ENCODE measurements around the gene BCL2L14.

The BCL2L14 gene

GRCh38 chr12:12047682-12048081 lies 23.1 kb upstream of the BCL2L14 start:
- Histone ChIP-seq H3K4me3 (no peak overlapping the region), H3K36me3 (ENCODE audit: insufficient read depth, low read length) (no peaks in the 10 kb centered on the region), H3K27ac (no peak overlapping the region), H3K9ac (ENCODE audit: insufficient read length) (no peak overlapping the region), H3K9me3 (ENCODE audit: low read depth, low read length) (no peaks in the 10 kb centered on the region)
- no peak for TF ChIP-seq EZH2 (IDR thresholded peaks at IDR 0.05)
- no peak for TF ChIP-seq FOXP2 (optimal IDR thresholded peaks at IDR 0.05; ENCODE audit: control extremely low read depth, extremely low read length, insufficient read depth)
- DNase-seq (ENCODE audit: low read depth, low spot score): no peak

DNA sequence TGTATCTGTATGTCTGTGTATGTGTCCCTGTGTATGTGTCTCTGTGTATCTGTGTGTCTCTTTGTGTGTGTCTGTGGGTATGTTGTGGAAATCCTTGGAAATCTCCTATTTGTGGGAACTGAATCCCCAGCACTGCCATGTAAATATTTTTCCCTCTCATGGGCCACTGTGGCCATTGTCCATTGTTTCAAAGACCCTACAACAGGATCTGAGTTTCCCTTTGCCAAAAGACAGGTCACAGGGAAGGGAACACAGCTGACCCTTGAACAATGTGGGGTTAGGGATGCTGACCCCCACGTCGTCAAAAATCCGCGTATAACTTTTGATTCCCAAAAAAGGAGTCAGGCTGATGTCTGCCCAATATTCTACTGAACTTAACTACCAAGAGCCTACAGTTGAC lies 22.5 kb upstream of the BCL2L14 start:
- no peak for DNase-seq (ENCODE audit: low read depth, low spot score)
- H3K9ac ChIP-seq (ENCODE audit: insufficient read length): no peak overlapping the region
- H3K9me3 ChIP-seq (ENCODE audit: low read depth, low read length): no peaks in the 10 kb centered on the region
- TF ChIP-seq EZH2 (IDR thresholded peaks at IDR 0.05) (no peak), POLR2AphosphoS5 (IDR thresholded peaks at IDR 0.05; ENCODE audit: borderline replicate concordance, low read depth, low read length) (no peak), FOXP2 (optimal IDR thresholded peaks at IDR 0.05; ENCODE audit: control extremely low read depth, extremely low read length, insufficient read depth) (no peak)
- no peak overlapping the region for H3K27ac ChIP-seq
- H3K36me3 ChIP-seq (ENCODE audit: insufficient read depth, low read length): no peaks in the 10 kb centered on the region
- no peak overlapping the region for H3K4me3 ChIP-seq

DNA sequence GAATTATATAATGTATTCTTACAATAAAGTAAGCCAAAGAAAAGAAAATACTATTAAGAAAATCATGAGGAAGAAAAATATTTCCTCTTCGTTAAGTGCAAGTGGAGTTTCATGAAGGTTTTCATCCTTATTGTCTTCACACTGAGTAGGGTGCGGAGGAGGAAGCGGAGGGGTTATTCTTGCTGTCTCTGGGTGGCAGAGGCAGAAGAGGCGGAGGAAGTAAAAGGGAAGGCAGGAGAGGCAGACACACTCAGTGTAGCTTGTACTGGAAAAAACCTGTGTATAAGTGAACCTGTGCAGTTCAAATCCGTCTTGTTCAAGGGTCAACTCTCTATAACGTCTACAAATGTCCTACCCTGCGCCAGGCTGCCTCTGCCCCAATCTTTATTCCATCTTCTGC lies 22.0 kb upstream of the BCL2L14 start:
- H3K4me3 ChIP-seq: no peak overlapping the region
- no peak overlapping the region for H3K27ac ChIP-seq
- H3K36me3 ChIP-seq (ENCODE audit: insufficient read depth, low read length): no peaks in the 10 kb centered on the region
- H3K9me3 ChIP-seq (ENCODE audit: low read depth, low read length): no peaks in the 10 kb centered on the region
- DNase-seq (ENCODE audit: low read depth, low spot score): no peak
- H3K9ac ChIP-seq (ENCODE audit: insufficient read length): no peak overlapping the region
- no peak for TF ChIP-seq FOXP2 (optimal IDR thresholded peaks at IDR 0.05; ENCODE audit: control extremely low read depth, extremely low read length, insufficient read depth)
- TF ChIP-seq POLR2AphosphoS5 (IDR thresholded peaks at IDR 0.05; ENCODE audit: borderline replicate concordance, low read depth, low read length): no peak
- TF ChIP-seq EZH2 (IDR thresholded peaks at IDR 0.05): no peak

- Histone ChIP-seq H3K9ac (ENCODE audit: insufficient read length) (no peak overlapping the region), H3K27ac (no peak overlapping the region), H3K4me3 (no peak overlapping the region), H3K36me3 (ENCODE audit: insufficient read depth, low read length) (no peaks in the 10 kb centered on the region), H3K9me3 (ENCODE audit: low read depth, low read length) (no peaks in the 10 kb centered on the region)
- DNase-seq (ENCODE audit: low read depth, low spot score): no peak
- no peak for TF ChIP-seq EZH2 (IDR thresholded peaks at IDR 0.05)
- no peak for TF ChIP-seq POLR2AphosphoS5 (IDR thresholded peaks at IDR 0.05; ENCODE audit: borderline replicate concordance, low read depth, low read length)
- TF ChIP-seq FOXP2 (optimal IDR thresholded peaks at IDR 0.05; ENCODE audit: control extremely low read depth, extremely low read length, insufficient read depth): no peak
Observed at GRCh38 chr12:12051668-12052067, 19.1 kb upstream of the BCL2L14 start.

GRCh38 chr12:12054993-12055392 lies 15.7 kb upstream of the BCL2L14 start:
- Histone ChIP-seq H3K4me3 (no peak overlapping the region), H3K36me3 (ENCODE audit: insufficient read depth, low read length) (no peaks in the 10 kb centered on the region), H3K9ac (ENCODE audit: insufficient read length) (no peak overlapping the region), H3K9me3 (ENCODE audit: low read depth, low read length) (no peaks in the 10 kb centered on the region), H3K27ac (no peak overlapping the region)
- no peak for TF ChIP-seq EZH2 (IDR thresholded peaks at IDR 0.05)
- no peak for TF ChIP-seq POLR2AphosphoS5 (IDR thresholded peaks at IDR 0.05; ENCODE audit: borderline replicate concordance, low read depth, low read length)
- no peak for TF ChIP-seq FOXP2 (optimal IDR thresholded peaks at IDR 0.05; ENCODE audit: control extremely low read depth, extremely low read length, insufficient read depth)
- DNase-seq (ENCODE audit: low read depth, low spot score): no peak

DNA sequence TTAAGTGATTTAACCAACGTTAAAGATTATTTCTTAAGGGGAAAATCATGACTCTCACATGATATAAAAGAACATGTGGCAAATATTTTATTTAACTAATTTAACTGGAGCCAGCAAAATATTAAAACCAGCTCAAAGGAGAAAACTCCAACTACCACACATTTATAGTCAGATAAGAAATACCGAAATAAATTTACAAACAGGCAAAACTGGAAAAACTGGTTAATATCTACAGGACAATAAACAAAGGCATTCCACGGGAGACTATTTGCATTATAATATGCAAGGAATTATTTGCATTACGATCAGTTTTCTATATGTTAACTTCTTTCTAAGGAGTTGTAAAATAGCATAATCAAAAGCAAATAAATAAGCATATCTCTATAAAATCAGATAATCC lies 13.8 kb upstream of the BCL2L14 start:
- no peaks in the 10 kb centered on the region for H3K9me3 ChIP-seq (ENCODE audit: low read depth, low read length)
- no peak for TF ChIP-seq FOXP2 (optimal IDR thresholded peaks at IDR 0.05; ENCODE audit: control extremely low read depth, extremely low read length, insufficient read depth)
- TF ChIP-seq POLR2AphosphoS5 (IDR thresholded peaks at IDR 0.05; ENCODE audit: borderline replicate concordance, low read depth, low read length): no peak
- no peak for TF ChIP-seq EZH2 (IDR thresholded peaks at IDR 0.05)
- no peak overlapping the region for H3K4me3 ChIP-seq
- no peak overlapping the region for H3K27ac ChIP-seq
- H3K9ac ChIP-seq (ENCODE audit: insufficient read length): no peak overlapping the region
- H3K36me3 ChIP-seq (ENCODE audit: insufficient read depth, low read length): no peaks in the 10 kb centered on the region
- no peak for DNase-seq (ENCODE audit: low read depth, low spot score)

DNA sequence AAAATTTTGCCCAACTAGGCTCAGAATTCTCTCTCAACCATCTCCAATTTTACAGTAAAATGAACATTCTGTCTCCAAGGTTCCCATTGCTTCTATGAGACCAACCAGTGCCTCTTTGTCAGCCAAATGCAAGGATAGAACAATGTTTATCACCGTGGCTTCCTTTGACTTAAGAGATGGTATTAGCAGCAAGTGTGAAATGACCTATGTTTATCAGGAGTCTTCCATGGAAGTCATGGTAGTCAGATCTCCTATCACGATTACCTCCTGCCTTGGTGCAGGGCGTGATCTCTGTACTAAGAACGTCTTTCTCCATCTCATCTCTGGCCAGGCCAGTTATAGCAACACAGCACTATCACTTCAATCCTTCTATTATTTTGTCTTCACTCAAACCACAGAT lies 6.1 kb upstream of the BCL2L14 start:
- H3K9ac ChIP-seq (ENCODE audit: insufficient read length): no peak overlapping the region
- no peak overlapping the region for H3K4me3 ChIP-seq
- TF ChIP-seq EZH2 (IDR thresholded peaks at IDR 0.05) (no peak), POLR2AphosphoS5 (IDR thresholded peaks at IDR 0.05; ENCODE audit: borderline replicate concordance, low read depth, low read length) (no peak), FOXP2 (optimal IDR thresholded peaks at IDR 0.05; ENCODE audit: control extremely low read depth, extremely low read length, insufficient read depth) (no peak)
- DNase-seq (ENCODE audit: low read depth, low spot score): no peak
- H3K27ac ChIP-seq: no peak overlapping the region
- H3K9me3 ChIP-seq (ENCODE audit: low read depth, low read length): no peaks in the 10 kb centered on the region
- H3K36me3 ChIP-seq (ENCODE audit: insufficient read depth, low read length): no peaks in the 10 kb centered on the region

- Histone ChIP-seq H3K27ac (no peak overlapping the region), H3K4me3 (no peak overlapping the region), H3K9ac (ENCODE audit: insufficient read length) (no peak overlapping the region), H3K9me3 (ENCODE audit: low read depth, low read length) (no peaks in the 10 kb centered on the region), H3K36me3 (ENCODE audit: insufficient read depth, low read length) (no peaks in the 10 kb centered on the region)
- DNase-seq (ENCODE audit: low read depth, low spot score): no peak
- TF ChIP-seq EZH2 (IDR thresholded peaks at IDR 0.05) (no peak), POLR2AphosphoS5 (IDR thresholded peaks at IDR 0.05; ENCODE audit: borderline replicate concordance, low read depth, low read length) (no peak), FOXP2 (optimal IDR thresholded peaks at IDR 0.05; ENCODE audit: control extremely low read depth, extremely low read length, insufficient read depth) (no peak)
Observed at GRCh38 chr12:12068751-12069150, 2.0 kb upstream of the BCL2L14 start.

- no peak overlapping the region for H3K4me3 ChIP-seq
- H3K9me3 ChIP-seq (ENCODE audit: low read depth, low read length): no peaks in the 10 kb centered on the region
- DNase-seq (ENCODE audit: low read depth, low spot score): no peak
- H3K9ac ChIP-seq (ENCODE audit: insufficient read length): no peak overlapping the region
- no peak overlapping the region for H3K27ac ChIP-seq
- no peak for TF ChIP-seq EZH2 (IDR thresholded peaks at IDR 0.05)
- TF ChIP-seq POLR2AphosphoS5 (IDR thresholded peaks at IDR 0.05; ENCODE audit: borderline replicate concordance, low read depth, low read length): no peak
- no peak for TF ChIP-seq FOXP2 (optimal IDR thresholded peaks at IDR 0.05; ENCODE audit: control extremely low read depth, extremely low read length, insufficient read depth)
- H3K36me3 ChIP-seq (ENCODE audit: insufficient read depth, low read length): no peaks in the 10 kb centered on the region
Observed at GRCh38 chr12:12069821-12070548, 754 bp upstream of the BCL2L14 start.
